GM19099 (cell line): ENCODE results near the gene IRF5.

Source experiments
- POLR2A ChIP-seq: IDR thresholded peaks from 3 replicates; pipeline ENCODE4 v1.6.1; 2011; ENCODE audit warnings: low read depth; ENCODE audit not compliant: insufficient read length; ENCODE audit errors: extremely low read depth

The IRF5 gene

GRCh38 chr7:128954150-128954549, 16.4 kb downstream of the IRF5 start:
- TF ChIP-seq POLR2A = no peak

GRCh38 chr7:128954830-128955802, 17.4 kb downstream of the IRF5 start:
- TF ChIP-seq POLR2A = no peak

- TF ChIP-seq POLR2A = no peak
These were observed 18.3 kb downstream of the IRF5 start for GRCh38 chr7:128955981-128956380.

GRCh38 chr7:128959296-128959695, 21.6 kb downstream of the IRF5 start:
- no peak for TF ChIP-seq POLR2A

GRCh38 chr7:128961030-128961659, 23.4 kb downstream of the IRF5 start:
- TF ChIP-seq POLR2A = no peak

- no peak for TF ChIP-seq POLR2A
These were observed 25.2 kb downstream of the IRF5 start for GRCh38 chr7:128962899-128963298.

GRCh38 chr7:128963327-128963757, 25.6 kb downstream of the IRF5 start:
- TF ChIP-seq POLR2A = no peak

GRCh38 chr7:128968624-128969023, 30.9 kb downstream of the IRF5 start:
- no peak for TF ChIP-seq POLR2A

GRCh38 chr7:128974241-128974934, 36.7 kb downstream of the IRF5 start:
- TF ChIP-seq POLR2A = no peak

- TF ChIP-seq POLR2A = no peak
These were observed 44.4 kb downstream of the IRF5 start for GRCh38 chr7:128982105-128982504.

GRCh38 chr7:128985660-128986059, 47.9 kb downstream of the IRF5 start:
- no peak for TF ChIP-seq POLR2A

- TF ChIP-seq POLR2A = no peak
These were observed 48.9 kb downstream of the IRF5 start for GRCh38 chr7:128986609-128987008.

- TF ChIP-seq POLR2A = no peak
These were observed 50.6 kb downstream of the IRF5 start for GRCh38 chr7:128988372-128988771.

GRCh38 chr7:128989961-128990360, 52.2 kb downstream of the IRF5 start:
- TF ChIP-seq POLR2A = no peak

GRCh38 chr7:128993419-128993818, 55.7 kb downstream of the IRF5 start:
- no peak for TF ChIP-seq POLR2A
